Amygdala (tissue), 56 donors: ENCODE data around the gene CELF1.

Source experiments
- DNase-seq, 56 donors: peaks; one replicate each; lab custom pipeline; 2025; lab: John Stamatoyannopoulos, UW

CELF1 gene

GRCh38 chr11:47514825-47515647 is 37.9 kb downstream of the CELF1 start:
- peak in 2 of 56 donors; percentile 20 to 42 for DNase-seq

GRCh38 chr11:47512701-47513100 is 40.2 kb downstream of the CELF1 start:
- no peak for DNase-seq

- DNase-seq, result no peak
These were observed 41.0 kb downstream of the CELF1 start for GRCh38 chr11:47511917-47512316.

- no peak for DNase-seq
These were observed 42.7 kb downstream of the CELF1 start for GRCh38 chr11:47510209-47510608.

- no peak for DNase-seq
These were observed 43.8 kb downstream of the CELF1 start for GRCh38 chr11:47509077-47509536.

GRCh38 chr11:47508240-47508957 is 44.5 kb downstream of the CELF1 start:
- no peak for DNase-seq

GRCh38 chr11:47507563-47508239 is 45.2 kb downstream of the CELF1 start:
- DNase-seq, result no peak

GRCh38 chr11:47506795-47507562 is 46.0 kb downstream of the CELF1 start:
- no peak for DNase-seq

GRCh38 chr11:47506373-47506772 is 46.6 kb downstream of the CELF1 start:
- no peak for DNase-seq

- DNase-seq, result no peak
These were observed 48.0 kb downstream of the CELF1 start for GRCh38 chr11:47504910-47505309.

- no peak for DNase-seq
These were observed 49.7 kb downstream of the CELF1 start for GRCh38 chr11:47503227-47503626.

GRCh38 chr11:47502767-47503166 is 50.2 kb downstream of the CELF1 start:
- DNase-seq, result no peak

- DNase-seq, result no peak
These were observed 51.8 kb downstream of the CELF1 start for GRCh38 chr11:47501101-47501500.

- DNase-seq, result no peak
These were observed 52.8 kb downstream of the CELF1 start for GRCh38 chr11:47500121-47500520.

GRCh38 chr11:47499614-47500013 is 53.3 kb downstream of the CELF1 start:
- peak in 4 of 56 donors; percentile 11 to 31 (median 23) for DNase-seq

- no peak for DNase-seq
These were observed 53.8 kb downstream of the CELF1 start for GRCh38 chr11:47499161-47499560.

GRCh38 chr11:47498584-47499152 is 54.3 kb downstream of the CELF1 start:
- no peak for DNase-seq

GRCh38 chr11:47498149-47498548 is 54.8 kb downstream of the CELF1 start:
- no peak for DNase-seq

- no peak for DNase-seq
These were observed 56.1 kb downstream of the CELF1 start for GRCh38 chr11:47496808-47497207.

- DNase-seq, result no peak
These were observed 57.1 kb downstream of the CELF1 start for GRCh38 chr11:47495856-47496217.
